ENCODE measurements around the gene FAXDC2.

Gene FAXDC2

GRCh38 chr5:154806176-154806575 lies 44.2 kb downstream of the FAXDC2 start:
- no peak overlapping the region for H3K4me3 ChIP-seq (ENCODE audit: low read length in 2 of 2)

GRCh38 chr5:154802050-154802449 lies 48.4 kb downstream of the FAXDC2 start:
- no peak overlapping the region for H3K4me3 ChIP-seq (ENCODE audit: low read length in 2 of 2)
- H3K9me3 ChIP-seq (ENCODE audit: control insufficient read depth in 2 of 2, low read length in 2 of 2), result no peaks in the 10 kb centered on the region
- peaks cover 80 to 92% of the 10 kb centered on the region in 2 donors for H3K36me3 ChIP-seq (ENCODE audit: control insufficient read depth in 2 of 2, insufficient read depth in 2 of 2, low read length in 2 of 2)
- no peaks in the 10 kb centered on the region for H3K27me3 ChIP-seq (ENCODE audit: control insufficient read depth in 2 of 2, insufficient read depth in 2 of 2, low read length in 2 of 2)
- no peak overlapping the region for H3K27ac ChIP-seq (ENCODE audit: low read depth in 2 of 2, low read length in 2 of 2)
- H3K9ac ChIP-seq (ENCODE audit: low read depth in 1 of 2, low read length in 2 of 2), result no peak overlapping the region
- no peaks in the 10 kb centered on the region for H3K4me1 ChIP-seq (ENCODE audit: control insufficient read depth in 2 of 2, insufficient read depth in 2 of 2, low read length in 2 of 2)

More at GRCh38 chr5:154806176-154806575, 44.2 kb downstream of the FAXDC2 start:
- Histone ChIP-seq H3K9ac (ENCODE audit: low read depth in 1 of 2, low read length in 2 of 2) (no peak overlapping the region), H3K27me3 (ENCODE audit: control insufficient read depth in 2 of 2, insufficient read depth in 2 of 2, low read length in 2 of 2) (no peaks in the 10 kb centered on the region), H3K27ac (ENCODE audit: low read depth in 2 of 2, low read length in 2 of 2) (no peak overlapping the region), H3K9me3 (ENCODE audit: control insufficient read depth in 2 of 2, low read length in 2 of 2) (no peaks in the 10 kb centered on the region), H3K36me3 (ENCODE audit: control insufficient read depth in 2 of 2, insufficient read depth in 2 of 2, low read length in 2 of 2) (peaks cover 67 to 87% of the 10 kb centered on the region in 2 donors), H3K4me1 (ENCODE audit: control insufficient read depth in 2 of 2, insufficient read depth in 2 of 2, low read length in 2 of 2) (no peaks in the 10 kb centered on the region)

GRCh38 chr5:154801083-154801482 lies 49.3 kb downstream of the FAXDC2 start:
- Histone ChIP-seq H3K36me3 (ENCODE audit: control insufficient read depth in 2 of 2, insufficient read depth in 2 of 2, low read length in 2 of 2) (peaks cover 84 to 91% of the 10 kb centered on the region in 2 donors), H3K9me3 (ENCODE audit: control insufficient read depth in 2 of 2, low read length in 2 of 2) (no peaks in the 10 kb centered on the region), H3K9ac (ENCODE audit: low read depth in 1 of 2, low read length in 2 of 2) (no peak overlapping the region), H3K4me1 (ENCODE audit: control insufficient read depth in 2 of 2, insufficient read depth in 2 of 2, low read length in 2 of 2) (no peaks in the 10 kb centered on the region), H3K27ac (ENCODE audit: low read depth in 2 of 2, low read length in 2 of 2) (no peak overlapping the region), H3K27me3 (ENCODE audit: control insufficient read depth in 2 of 2, insufficient read depth in 2 of 2, low read length in 2 of 2) (no peaks in the 10 kb centered on the region), H3K4me3 (ENCODE audit: low read length in 2 of 2) (no peak overlapping the region)

GRCh38 chr5:154800582-154800981 lies 49.8 kb downstream of the FAXDC2 start:
- Histone ChIP-seq H3K27me3 (ENCODE audit: control insufficient read depth in 2 of 2, insufficient read depth in 2 of 2, low read length in 2 of 2) (no peaks in the 10 kb centered on the region), H3K27ac (ENCODE audit: low read depth in 2 of 2, low read length in 2 of 2) (no peak overlapping the region), H3K9ac (ENCODE audit: low read depth in 1 of 2, low read length in 2 of 2) (no peak overlapping the region), H3K36me3 (ENCODE audit: control insufficient read depth in 2 of 2, insufficient read depth in 2 of 2, low read length in 2 of 2) (peaks cover 79 to 87% of the 10 kb centered on the region in 2 donors), H3K4me3 (ENCODE audit: low read length in 2 of 2) (no peak overlapping the region), H3K4me1 (ENCODE audit: control insufficient read depth in 2 of 2, insufficient read depth in 2 of 2, low read length in 2 of 2) (no peaks in the 10 kb centered on the region), H3K9me3 (ENCODE audit: control insufficient read depth in 2 of 2, low read length in 2 of 2) (no peaks in the 10 kb centered on the region)

GRCh38 chr5:154797762-154798161 lies 52.6 kb downstream of the FAXDC2 start:
- Histone ChIP-seq H3K9me3 (ENCODE audit: control insufficient read depth in 2 of 2, low read length in 2 of 2) (no peaks in the 10 kb centered on the region), H3K9ac (ENCODE audit: low read depth in 1 of 2, low read length in 2 of 2) (no peak overlapping the region), H3K36me3 (ENCODE audit: control insufficient read depth in 2 of 2, insufficient read depth in 2 of 2, low read length in 2 of 2) (peaks cover 74 to 86% of the 10 kb centered on the region in 2 donors), H3K27ac (ENCODE audit: low read depth in 2 of 2, low read length in 2 of 2) (no peak overlapping the region), H3K4me3 (ENCODE audit: low read length in 2 of 2) (no peak overlapping the region), H3K27me3 (ENCODE audit: control insufficient read depth in 2 of 2, insufficient read depth in 2 of 2, low read length in 2 of 2) (no peaks in the 10 kb centered on the region), H3K4me1 (ENCODE audit: control insufficient read depth in 2 of 2, insufficient read depth in 2 of 2, low read length in 2 of 2) (no peaks in the 10 kb centered on the region)

GRCh38 chr5:154795235-154795596 lies 55.2 kb downstream of the FAXDC2 start:
- Histone ChIP-seq H3K27ac (ENCODE audit: low read depth in 2 of 2, low read length in 2 of 2) (no peak overlapping the region), H3K9me3 (ENCODE audit: control insufficient read depth in 2 of 2, low read length in 2 of 2) (no peaks in the 10 kb centered on the region), H3K4me3 (ENCODE audit: low read length in 2 of 2) (no peak overlapping the region), H3K27me3 (ENCODE audit: control insufficient read depth in 2 of 2, insufficient read depth in 2 of 2, low read length in 2 of 2) (no peaks in the 10 kb centered on the region), H3K4me1 (ENCODE audit: control insufficient read depth in 2 of 2, insufficient read depth in 2 of 2, low read length in 2 of 2) (no peaks in the 10 kb centered on the region), H3K36me3 (ENCODE audit: control insufficient read depth in 2 of 2, insufficient read depth in 2 of 2, low read length in 2 of 2) (peaks cover 72 to 81% of the 10 kb centered on the region in 2 donors), H3K9ac (ENCODE audit: low read depth in 1 of 2, low read length in 2 of 2) (no peak overlapping the region)

- Histone ChIP-seq H3K27me3 (ENCODE audit: control insufficient read depth in 2 of 2, insufficient read depth in 2 of 2, low read length in 2 of 2) (no peaks in the 10 kb centered on the region), H3K4me3 (ENCODE audit: low read length in 2 of 2) (no peak overlapping the region), H3K9ac (ENCODE audit: low read depth in 1 of 2, low read length in 2 of 2) (no peak overlapping the region), H3K9me3 (ENCODE audit: control insufficient read depth in 2 of 2, low read length in 2 of 2) (no peaks in the 10 kb centered on the region), H3K27ac (ENCODE audit: low read depth in 2 of 2, low read length in 2 of 2) (no peak overlapping the region), H3K4me1 (ENCODE audit: control insufficient read depth in 2 of 2, insufficient read depth in 2 of 2, low read length in 2 of 2) (no peaks in the 10 kb centered on the region), H3K36me3 (ENCODE audit: control insufficient read depth in 2 of 2, insufficient read depth in 2 of 2, low read length in 2 of 2) (peaks cover 67 to 78% of the 10 kb centered on the region in 2 donors)
These were observed 55.7 kb downstream of the FAXDC2 start for GRCh38 chr5:154794525-154795234.

- Histone ChIP-seq H3K27me3 (ENCODE audit: control insufficient read depth in 2 of 2, insufficient read depth in 2 of 2, low read length in 2 of 2) (no peaks in the 10 kb centered on the region), H3K9me3 (ENCODE audit: control insufficient read depth in 2 of 2, low read length in 2 of 2) (no peaks in the 10 kb centered on the region), H3K27ac (ENCODE audit: low read depth in 2 of 2, low read length in 2 of 2) (no peak overlapping the region), H3K4me1 (ENCODE audit: control insufficient read depth in 2 of 2, insufficient read depth in 2 of 2, low read length in 2 of 2) (no peaks in the 10 kb centered on the region), H3K4me3 (ENCODE audit: low read length in 2 of 2) (no peak overlapping the region), H3K9ac (ENCODE audit: low read depth in 1 of 2, low read length in 2 of 2) (no peak overlapping the region), H3K36me3 (ENCODE audit: control insufficient read depth in 2 of 2, insufficient read depth in 2 of 2, low read length in 2 of 2) (peaks cover 60 to 71% of the 10 kb centered on the region in 2 donors)
These were observed 56.5 kb downstream of the FAXDC2 start for GRCh38 chr5:154793599-154794524.

- Histone ChIP-seq H3K36me3 (ENCODE audit: control insufficient read depth in 2 of 2, insufficient read depth in 2 of 2, low read length in 2 of 2) (peaks cover 50 to 54% of the 10 kb centered on the region in 2 donors), H3K27me3 (ENCODE audit: control insufficient read depth in 2 of 2, insufficient read depth in 2 of 2, low read length in 2 of 2) (no peaks in the 10 kb centered on the region), H3K9ac (ENCODE audit: low read depth in 1 of 2, low read length in 2 of 2) (no peak overlapping the region), H3K27ac (ENCODE audit: low read depth in 2 of 2, low read length in 2 of 2) (no peak overlapping the region), H3K4me1 (ENCODE audit: control insufficient read depth in 2 of 2, insufficient read depth in 2 of 2, low read length in 2 of 2) (peaks cover 0 to 9% of the 10 kb centered on the region in 2 donors), H3K4me3 (ENCODE audit: low read length in 2 of 2) (no peak overlapping the region), H3K9me3 (ENCODE audit: control insufficient read depth in 2 of 2, low read length in 2 of 2) (no peaks in the 10 kb centered on the region)
These were observed 58.9 kb downstream of the FAXDC2 start for GRCh38 chr5:154791535-154791934.

- Histone ChIP-seq H3K9ac (ENCODE audit: low read depth in 1 of 2, low read length in 2 of 2) (no peak overlapping the region), H3K4me3 (ENCODE audit: low read length in 2 of 2) (no peak overlapping the region), H3K27me3 (ENCODE audit: control insufficient read depth in 2 of 2, insufficient read depth in 2 of 2, low read length in 2 of 2) (no peaks in the 10 kb centered on the region), H3K4me1 (ENCODE audit: control insufficient read depth in 2 of 2, insufficient read depth in 2 of 2, low read length in 2 of 2) (peaks cover under 1 to 11% of the 10 kb centered on the region in 2 donors), H3K36me3 (ENCODE audit: control insufficient read depth in 2 of 2, insufficient read depth in 2 of 2, low read length in 2 of 2) (peaks cover 26 to 27% of the 10 kb centered on the region in 2 donors), H3K27ac (ENCODE audit: low read depth in 2 of 2, low read length in 2 of 2) (no peak overlapping the region), H3K9me3 (ENCODE audit: control insufficient read depth in 2 of 2, low read length in 2 of 2) (no peaks in the 10 kb centered on the region)
These were observed 62.2 kb downstream of the FAXDC2 start for GRCh38 chr5:154788212-154788611.
